ENCODE measurements around the gene MT1E.
"Not testable (repeated sequence)": the region's sequence is repeated elsewhere in the genome, so short reads cannot be mapped to it uniquely, and the experiment has no call there.

MT1E gene

DNA sequence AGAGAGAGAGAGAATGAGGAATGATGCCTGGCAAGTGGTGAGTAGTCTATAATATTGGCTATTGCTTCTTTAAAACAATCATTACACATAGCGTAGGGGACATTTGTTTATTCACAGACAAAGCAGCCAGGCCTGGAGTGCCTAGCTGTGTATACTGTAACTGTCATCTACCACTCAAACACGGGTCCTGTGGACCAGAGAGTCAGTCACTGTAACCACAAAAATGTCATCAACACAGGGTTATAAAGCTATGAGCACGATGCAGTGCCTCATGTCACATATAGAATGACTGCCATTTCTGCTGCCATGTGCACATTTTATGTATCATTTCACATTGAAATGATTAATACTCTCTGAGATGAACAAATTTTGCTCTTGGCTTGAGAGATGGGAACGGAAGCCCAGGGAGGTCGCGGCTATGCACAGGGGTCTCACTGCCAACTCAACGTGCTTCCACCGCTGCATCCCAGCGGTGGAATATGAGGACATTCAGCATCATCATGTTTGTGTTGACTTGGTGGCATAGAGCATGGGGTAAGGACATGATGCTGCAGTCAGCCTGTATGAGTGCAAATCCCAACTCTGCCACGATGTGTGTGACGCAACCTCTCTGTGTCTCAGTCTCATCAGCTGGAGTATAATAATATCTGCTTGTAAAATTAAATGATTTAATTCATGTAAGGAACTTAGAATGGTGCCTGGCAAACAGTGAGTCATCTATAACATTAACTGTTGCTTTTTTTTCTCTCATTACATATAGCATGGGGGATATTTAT lies 47.4 kb downstream of the MT1E start:
- no peak for DNase-seq (ENCODE audit: low read depth)

- DNase-seq (ENCODE audit: low read depth): no peak
These were observed 48.3 kb downstream of the MT1E start for GRCh38 chr16:56673921-56674320.

DNA sequence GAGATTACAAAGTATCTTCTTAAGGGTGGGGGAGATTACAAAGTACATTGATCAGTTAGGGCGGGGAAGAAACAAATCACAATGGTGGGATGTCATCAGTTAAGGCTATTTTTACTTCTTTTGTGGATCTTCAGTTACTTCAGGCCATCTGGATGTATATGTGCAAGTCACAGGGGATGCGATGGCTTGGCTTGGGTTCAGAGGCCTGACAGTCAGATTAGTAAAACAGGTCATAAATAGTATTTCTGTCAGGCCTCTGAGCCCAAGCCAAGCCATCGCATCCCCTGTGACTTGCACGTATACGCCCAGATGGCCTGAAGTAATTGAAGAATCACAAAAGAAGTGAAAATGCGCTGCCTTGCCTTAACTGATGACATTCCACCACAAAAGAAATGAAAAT lies 49.0 kb downstream of the MT1E start:
- not testable (repeated sequence) for DNase-seq (ENCODE audit: low read depth)

GRCh38 chr16:56675685-56676210 lies 50.2 kb downstream of the MT1E start:
- no peak for DNase-seq (ENCODE audit: low read depth)
